Mononuclear cell (primary cell): Measurements from ENCODE around the gene C3. TPM values are rescaled to one million over a fixed set of nuclear protein-coding genes. Genes with fewer than 3 reads are reported as not detected.
"Not testable (repeated sequence)": the region's sequence is repeated elsewhere in the genome, so short reads cannot be mapped to it uniquely, and the experiment has no call there.

Source experiments
- H3K27me3 ChIP-seq: 2 replicates; pipeline ENCODE4 v1.6.0; 2011; ENCODE audit warnings: low read length, control low read depth; ENCODE audit not compliant: insufficient read depth
- H3K4me1 ChIP-seq: 2 replicates; pipeline ENCODE4 v1.5.1; 2011; ENCODE audit warnings: mild to moderate bottlenecking, low read length, control low read depth; ENCODE audit not compliant: insufficient read depth
- H3K4me3 ChIP-seq: 2 replicates; pipeline ENCODE4 v1.5.1; 2011; ENCODE audit warnings: mild to moderate bottlenecking, low read length, moderate library complexity
- H3K9me3 ChIP-seq: 2 replicates; pipeline ENCODE4 v1.5.1; 2011; ENCODE audit warnings: low read depth, mild to moderate bottlenecking, control low read depth, low read length
- total RNA-seq: library from RNA; depleted of rRNA; stranded (reverse); fragments of >200 nt; gene quantifications from one replicate; pipeline ENCODE4 v1.2.3, GENCODE V29; 2012

Gene C3
- total RNA-seq, 1 donor, result 3.1 TPM

DNA sequence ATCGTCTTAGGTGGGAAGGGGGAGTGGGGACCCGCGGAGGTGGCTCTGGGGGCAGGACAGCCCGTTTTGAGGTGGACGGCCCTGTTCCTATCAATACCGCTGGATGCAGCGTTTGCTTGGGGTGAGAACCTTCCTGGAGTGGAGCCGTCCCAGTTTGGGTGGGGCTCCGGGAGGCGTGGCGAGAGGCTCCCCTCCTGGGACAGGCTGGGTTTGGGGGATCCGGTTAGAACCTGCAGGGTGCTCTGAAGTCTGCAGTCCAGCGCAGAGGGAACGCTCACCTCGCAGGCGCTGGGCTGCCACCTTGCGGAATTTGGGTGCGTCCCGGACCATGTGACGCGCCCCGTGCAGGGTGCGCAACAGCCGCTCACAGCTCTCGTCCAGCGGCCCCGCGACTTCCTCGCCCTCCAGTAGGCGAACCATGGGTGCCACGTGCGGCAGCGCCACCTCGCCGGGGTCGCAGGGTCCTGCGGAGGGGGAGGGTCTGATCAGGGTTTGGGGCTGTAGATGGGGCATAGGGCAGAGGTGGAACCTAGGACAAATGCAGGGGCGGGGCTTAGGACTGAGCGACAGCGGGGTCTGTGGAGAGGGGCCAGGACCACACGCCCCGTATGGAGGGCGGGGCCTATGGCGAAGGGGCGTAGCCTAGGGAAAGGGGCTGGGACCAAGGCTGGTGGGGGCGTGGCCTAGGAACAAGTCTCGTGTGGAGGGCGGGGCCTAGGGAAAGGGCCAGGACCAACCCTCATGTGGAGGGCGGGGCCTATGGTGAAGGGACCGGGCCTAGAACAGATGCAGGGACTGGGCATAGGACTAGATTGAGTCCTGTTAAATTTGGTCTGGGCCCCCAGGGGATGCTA, 33.0 kb upstream of the C3 start:
- Histone ChIP-seq H3K4me1 (peaks cover 15% of the 10 kb centered on the region), H3K27me3 (no peaks in the 10 kb centered on the region), H3K9me3 (no peaks in the 10 kb centered on the region), H3K4me3 (peak overlapping the region; percentile 28)

- Histone ChIP-seq H3K27me3 (no peaks in the 10 kb centered on the region), H3K4me1 (peaks cover 15% of the 10 kb centered on the region), H3K9me3 (no peaks in the 10 kb centered on the region), H3K4me3 (no peak overlapping the region)
Observed at GRCh38 chr19:6752256-6753177, 32.1 kb upstream of the C3 start.

DNA sequence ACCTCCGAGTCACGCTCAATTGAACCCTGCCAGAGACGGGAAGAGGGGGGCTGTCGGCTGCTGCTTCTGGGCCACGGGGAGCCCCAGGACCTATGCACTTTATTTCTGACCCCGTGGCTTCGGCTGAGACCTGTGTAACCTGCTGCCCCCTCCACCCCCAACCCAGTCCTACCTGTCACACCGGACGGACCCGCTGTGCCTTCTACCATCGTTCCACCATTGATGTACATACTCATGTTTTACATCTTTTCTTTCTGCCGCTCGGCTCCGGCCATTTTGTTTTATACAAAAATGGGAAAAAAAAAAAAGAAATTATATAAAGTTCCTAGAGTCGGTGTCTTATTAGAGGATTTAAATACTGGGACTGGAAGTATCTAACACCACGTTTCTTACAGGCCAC, 30.7 kb upstream of the C3 start:
- Histone ChIP-seq H3K27me3 (no peaks in the 10 kb centered on the region), H3K9me3 (no peaks in the 10 kb centered on the region), H3K4me1 (peaks cover 15% of the 10 kb centered on the region), H3K4me3 (no peak overlapping the region)

- no peak overlapping the region for H3K4me3 ChIP-seq
- peaks cover 15% of the 10 kb centered on the region for H3K4me1 ChIP-seq
- H3K27me3 ChIP-seq, result no peaks in the 10 kb centered on the region
- H3K9me3 ChIP-seq, result no peaks in the 10 kb centered on the region
Observed at GRCh38 chr19:6750062-6750461, 29.6 kb upstream of the C3 start.

DNA sequence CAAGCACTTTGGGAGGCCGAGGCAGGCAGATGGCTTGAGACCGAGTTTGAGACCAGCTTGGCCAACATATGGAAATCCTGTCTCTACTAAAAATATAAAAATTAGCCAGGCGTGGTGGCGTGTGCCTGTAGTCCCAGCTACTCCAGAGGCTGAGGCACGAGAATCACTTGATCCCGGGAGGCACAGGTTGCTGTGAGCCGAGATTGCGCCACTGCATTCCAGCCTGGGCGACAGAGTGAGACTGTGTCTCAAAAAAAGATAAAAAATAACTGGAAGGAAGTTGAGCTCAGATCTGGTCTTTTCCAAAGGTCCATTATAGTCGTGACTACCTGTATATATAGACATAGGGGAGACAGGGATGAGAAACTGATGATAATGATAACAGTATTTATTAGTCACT, 28.1 kb upstream of the C3 start:
- H3K9me3 ChIP-seq, H3K27me3 ChIP-seq, H3K4me1 ChIP-seq, H3K4me3 ChIP-seq: not testable (repeated sequence)

GRCh38 chr19:6745965-6746364, 25.5 kb upstream of the C3 start:
- H3K4me3 ChIP-seq, result no peak overlapping the region

GRCh38 chr19:6744381-6745301, 24.2 kb upstream of the C3 start:
- Histone ChIP-seq H3K4me3 (no peak overlapping the region), H3K4me1 (peaks cover 21% of the 10 kb centered on the region), H3K9me3 (no peaks in the 10 kb centered on the region), H3K27me3 (no peaks in the 10 kb centered on the region)

More at GRCh38 chr19:6745965-6746364, 25.5 kb upstream of the C3 start:
- H3K27me3 ChIP-seq, result no peaks in the 10 kb centered on the region
- H3K9me3 ChIP-seq, result no peaks in the 10 kb centered on the region
- peaks cover 7% of the 10 kb centered on the region for H3K4me1 ChIP-seq

DNA sequence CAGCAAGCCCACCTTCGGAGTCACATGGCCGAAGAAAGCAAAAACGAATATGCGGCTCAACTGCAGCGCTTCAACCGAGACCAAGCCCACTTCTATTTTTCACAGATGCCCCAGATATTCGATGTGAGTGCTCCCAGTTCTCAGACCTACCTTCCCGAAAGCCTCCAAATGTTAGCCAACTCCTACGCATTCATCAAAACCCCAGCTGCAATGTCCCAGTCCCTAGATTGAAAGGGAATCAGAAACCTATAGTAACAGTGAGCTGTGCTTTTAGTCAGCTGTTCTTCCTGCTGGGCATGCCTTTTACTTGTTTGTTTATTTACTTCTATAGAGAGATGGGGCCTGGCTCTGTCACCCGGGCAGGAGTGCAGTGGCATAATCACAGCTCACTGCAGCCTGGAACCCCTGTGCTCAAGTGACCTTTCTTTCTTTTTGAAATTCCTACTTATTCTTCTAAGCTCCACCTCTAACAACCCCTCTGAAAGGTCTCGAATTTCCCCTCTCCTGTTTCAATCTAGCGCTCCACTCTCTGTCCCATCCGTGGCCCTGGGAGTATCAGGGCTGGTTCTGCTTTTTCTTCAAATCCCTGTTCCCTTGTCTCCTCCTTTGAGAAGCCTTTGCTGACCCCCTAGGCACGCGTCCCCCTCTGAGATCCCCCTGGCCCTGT, 23.4 kb upstream of the C3 start:
- H3K9me3 ChIP-seq, result no peaks in the 10 kb centered on the region
- H3K4me3 ChIP-seq, result no peak overlapping the region
- no peaks in the 10 kb centered on the region for H3K27me3 ChIP-seq

GRCh38 chr19:6743066-6743465, 22.6 kb upstream of the C3 start:
- no peaks in the 10 kb centered on the region for H3K9me3 ChIP-seq
- no peak overlapping the region for H3K4me3 ChIP-seq
- H3K4me1 ChIP-seq, result peaks cover 33% of the 10 kb centered on the region
- H3K27me3 ChIP-seq, result no peaks in the 10 kb centered on the region

More for the DNA sequence above, 23.4 kb upstream of the C3 start:
- H3K4me1 ChIP-seq, result peaks cover 26% of the 10 kb centered on the region

DNA sequence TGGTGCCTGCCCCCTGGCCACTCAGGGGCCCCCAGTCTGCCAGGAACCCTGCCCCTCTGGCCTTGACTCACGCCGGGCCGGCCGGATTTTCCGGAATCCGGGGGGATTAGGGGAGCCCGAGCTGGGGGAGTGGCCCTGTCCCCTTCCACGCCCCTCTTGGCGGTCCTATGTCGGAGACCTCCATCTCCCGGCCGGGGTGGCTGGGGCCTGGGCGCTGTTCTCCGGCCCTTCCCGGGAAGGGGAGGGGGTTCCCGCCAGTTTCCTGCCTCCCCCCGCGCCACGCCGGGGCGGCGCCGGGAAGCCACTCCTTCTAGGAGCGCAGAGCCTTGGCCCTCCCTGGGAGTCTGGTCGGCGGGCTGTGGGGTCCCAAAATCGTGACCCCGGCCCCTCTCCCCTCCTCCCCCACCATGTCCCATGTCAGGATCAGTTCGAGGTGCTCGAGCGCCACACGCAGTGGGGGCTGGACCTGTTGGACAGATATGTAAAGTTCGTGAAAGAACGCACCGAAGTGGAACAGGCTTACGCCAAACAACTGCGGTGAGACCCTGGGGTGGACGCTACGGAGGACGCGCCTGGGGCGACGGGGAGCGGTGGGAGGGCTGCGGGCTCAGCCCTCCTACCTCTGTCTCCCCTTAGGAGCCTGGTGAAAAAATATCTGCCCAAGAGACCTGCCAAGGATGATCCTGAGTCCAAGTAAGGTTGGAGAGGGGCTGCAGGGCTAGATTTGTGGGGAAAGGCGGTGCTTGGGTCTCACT, 20.3 kb upstream of the C3 start:
- Histone ChIP-seq H3K9me3 (no peaks in the 10 kb centered on the region), H3K27me3 (no peaks in the 10 kb centered on the region), H3K4me3 (peak overlapping the region; percentile 19), H3K4me1 (peaks cover 48% of the 10 kb centered on the region)

GRCh38 chr19:6739883-6740588, 19.6 kb upstream of the C3 start:
- no peaks in the 10 kb centered on the region for H3K27me3 ChIP-seq
- H3K4me3 ChIP-seq, result peak overlapping the region; percentile 36
- H3K9me3 ChIP-seq, result no peaks in the 10 kb centered on the region
- H3K4me1 ChIP-seq, result peaks cover 54% of the 10 kb centered on the region

DNA sequence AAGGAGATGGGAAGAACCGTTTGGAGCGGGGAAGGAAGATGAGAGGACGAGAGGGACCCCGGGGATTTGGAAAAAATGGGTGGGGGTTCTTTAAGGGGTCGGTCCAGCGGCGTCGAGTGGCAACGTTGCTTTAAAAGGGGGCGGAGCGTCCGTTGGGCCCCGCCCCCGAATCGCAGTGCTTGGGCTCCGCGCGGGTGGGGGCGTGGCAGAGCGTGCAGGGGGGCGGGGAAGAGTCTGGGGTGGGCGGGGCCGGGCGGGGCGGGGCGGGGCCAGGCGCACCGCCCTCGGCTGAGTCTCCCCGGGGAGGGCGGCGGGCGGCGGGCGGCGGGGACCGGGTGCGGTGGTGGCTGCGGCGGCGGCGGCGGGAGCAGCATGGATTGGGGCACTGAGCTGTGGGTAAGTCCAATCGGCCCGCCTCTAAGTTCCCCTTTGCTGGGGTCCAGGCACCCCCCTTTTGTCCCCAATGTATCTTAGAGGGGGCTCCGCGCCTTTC, 19.0 kb upstream of the C3 start, which contains the start of gene TRIP10:
Gene TRIP10, plus strand, starts transcription at position 291 of the 493 bp plus-strand sequence. Its CDS starts 82 bp downstream, at position 373.
- H3K4me3 ChIP-seq, result peak within 1 kb of the TSS; percentile 36
- H3K27me3 ChIP-seq, result no peaks in the 10 kb centered on the region
- no peaks in the 10 kb centered on the region for H3K9me3 ChIP-seq
- peaks cover 54% of the 10 kb centered on the region for H3K4me1 ChIP-seq
